Neural progenitor cell (in vitro differentiated cells): ENCODE results near the gene IQSEC3.
"Not testable (repeated sequence)": the region's sequence is repeated elsewhere in the genome, so short reads cannot be mapped to it uniquely, and the experiment has no call there.

Source experiments
- EZH2 ChIP-seq: fragments of 200-600 bp; sonication (generic); IDR thresholded peaks from 2 replicates; pipeline ENCODE4 v1.6.1; 2017; ENCODE audit warnings: antibody characterized with exemption, mild to moderate bottlenecking, moderate library complexity
- TF ChIP-seq, protein P1 (sequence below): fragments of 200-600 bp; sonication (generic); IDR thresholded peaks from 2 replicates; pipeline ENCODE4 v1.5.1; 2017; ENCODE audit warnings: antibody characterized with exemption, mild to moderate bottlenecking

DNA sequence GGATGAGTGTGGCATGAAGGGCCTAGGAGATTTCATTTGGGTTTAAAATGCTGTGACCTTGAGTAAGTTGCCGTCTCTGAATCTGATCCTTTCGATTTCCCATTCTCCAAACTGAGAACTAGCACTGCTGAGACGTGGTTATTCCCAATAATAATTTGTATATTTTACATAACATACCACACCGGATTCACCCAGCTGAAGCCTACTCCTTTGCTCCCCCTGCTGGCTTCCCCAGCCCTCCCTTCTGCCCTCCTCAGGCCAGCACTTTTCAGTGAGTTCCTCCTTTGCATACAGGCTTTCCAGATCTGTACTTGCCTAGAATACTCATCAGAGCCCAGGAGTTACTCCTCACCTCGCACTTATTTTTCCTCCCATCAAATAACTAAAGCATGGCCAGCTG, 38.7 kb upstream of the IQSEC3 start:
- not testable (repeated sequence) for TF ChIP-seq EZH2
- TF ChIP-seq, protein P1, sequence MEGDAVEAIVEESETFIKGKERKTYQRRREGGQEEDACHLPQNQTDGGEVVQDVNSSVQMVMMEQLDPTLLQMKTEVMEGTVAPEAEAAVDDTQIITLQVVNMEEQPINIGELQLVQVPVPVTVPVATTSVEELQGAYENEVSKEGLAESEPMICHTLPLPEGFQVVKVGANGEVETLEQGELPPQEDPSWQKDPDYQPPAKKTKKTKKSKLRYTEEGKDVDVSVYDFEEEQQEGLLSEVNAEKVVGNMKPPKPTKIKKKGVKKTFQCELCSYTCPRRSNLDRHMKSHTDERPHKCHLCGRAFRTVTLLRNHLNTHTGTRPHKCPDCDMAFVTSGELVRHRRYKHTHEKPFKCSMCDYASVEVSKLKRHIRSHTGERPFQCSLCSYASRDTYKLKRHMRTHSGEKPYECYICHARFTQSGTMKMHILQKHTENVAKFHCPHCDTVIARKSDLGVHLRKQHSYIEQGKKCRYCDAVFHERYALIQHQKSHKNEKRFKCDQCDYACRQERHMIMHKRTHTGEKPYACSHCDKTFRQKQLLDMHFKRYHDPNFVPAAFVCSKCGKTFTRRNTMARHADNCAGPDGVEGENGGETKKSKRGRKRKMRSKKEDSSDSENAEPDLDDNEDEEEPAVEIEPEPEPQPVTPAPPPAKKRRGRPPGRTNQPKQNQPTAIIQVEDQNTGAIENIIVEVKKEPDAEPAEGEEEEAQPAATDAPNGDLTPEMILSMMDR, result not testable (repeated sequence)
